Loucy (cell line): Measurements from ENCODE around the gene C22orf15.

Experiments
- H2AFZ ChIP-seq: fragments of 200-600 bp; sonication (generic); 2 replicates; pipeline ENCODE4 v1.6.0; 2016; ENCODE audit warnings: antibody characterized with exemption, mild to moderate bottlenecking, low read length, moderate library complexity
- H3F3A ChIP-seq: fragments of 200-600 bp; 2 replicates; pipeline ENCODE4 v1.6.0; 2016; ENCODE audit warnings: antibody characterized with exemption, low read depth, mild to moderate bottlenecking
- H3K27me3 ChIP-seq: fragments of 200-600 bp; sonication (generic); 2 replicates; pipeline ENCODE4 v1.6.1; 2014; ENCODE audit warnings: low read length, mild to moderate bottlenecking; ENCODE audit not compliant: insufficient read depth, poor library complexity, severe bottlenecking
- H3K36me3 ChIP-seq: fragments of 200-600 bp; sonication (generic); 2 replicates; pipeline ENCODE4 v1.6.1; 2016; ENCODE audit warnings: low read length; ENCODE audit not compliant: insufficient read depth
- H3K4me1 ChIP-seq: fragments of 200-600 bp; sonication (generic); 2 replicates; pipeline ENCODE4 v1.5.1; 2014; ENCODE audit warnings: low read length, mild to moderate bottlenecking; ENCODE audit not compliant: insufficient read depth, poor library complexity, severe bottlenecking
- H3K4me2 ChIP-seq: fragments of 200-600 bp; sonication (generic); 2 replicates; pipeline ENCODE4 v1.6.0; 2014; ENCODE audit warnings: antibody characterized with exemption, low read length, low read depth, mild to moderate bottlenecking; ENCODE audit not compliant: poor library complexity, severe bottlenecking
- H3K4me3 ChIP-seq: fragments of 200-600 bp; sonication (generic); 2 replicates; pipeline ENCODE4 v1.5.1; 2014; ENCODE audit warnings: low read length, mild to moderate bottlenecking, mixed read lengths; ENCODE audit not compliant: poor library complexity, severe bottlenecking
- H3K79me2 ChIP-seq: fragments of 200-600 bp; sonication (generic); 2 replicates; pipeline ENCODE4 v1.6.1; 2014; ENCODE audit warnings: low read length; ENCODE audit not compliant: insufficient read depth
- H3K9ac ChIP-seq: fragments of 200-600 bp; sonication (generic); 2 replicates; pipeline ENCODE4 v1.6.0; 2014; ENCODE audit warnings: mild to moderate bottlenecking, low read depth, low read length, moderate library complexity; ENCODE audit not compliant: poor library complexity, severe bottlenecking
- H3K9me2 ChIP-seq: fragments of 200-600 bp; sonication (generic); replicated peaks from 2 replicates; pipeline ENCODE4 v1.6.1; 2016; ENCODE audit warnings: low read depth, low read length, mixed read lengths
- H3K9me3 ChIP-seq: fragments of 200-600 bp; sonication (generic); 2 replicates; pipeline ENCODE4 v1.6.1; 2014; ENCODE audit warnings: mild to moderate bottlenecking, antibody characterized with exemption, low read length, low read depth; ENCODE audit not compliant: insufficient read depth
- H4K20me1 ChIP-seq: fragments of 200-600 bp; sonication (generic); 2 replicates; pipeline ENCODE4 v1.6.0; 2014; ENCODE audit warnings: antibody characterized with exemption, low read length, mild to moderate bottlenecking; ENCODE audit not compliant: insufficient read depth, poor library complexity, severe bottlenecking
- CTCF ChIP-seq: fragments of 200-600 bp; sonication (generic); conservative IDR thresholded peaks from 2 replicates; pipeline ENCODE4 v1.5.1; 2014; ENCODE audit warnings: mild to moderate bottlenecking, antibody characterized with exemption, low read length
- EZH2phosphoT487 ChIP-seq: fragments of 200-600 bp; IDR thresholded peaks from 2 replicates; pipeline ENCODE4 v1.6.1; 2018; ENCODE audit warnings: antibody characterized with exemption, mild to moderate bottlenecking, moderate library complexity, borderline replicate concordance

C22orf15 gene

GRCh38 chr22:23751441-23751996 lies 11.3 kb upstream of the C22orf15 start:
- Histone ChIP-seq H3K9me3 (no peaks in the 10 kb centered on the region), H3K36me3 (no peaks in the 10 kb centered on the region), H3K9me2 (no peaks in the 10 kb centered on the region), H3F3A (peaks cover 3% of the 10 kb centered on the region; the same call in 1 of the 2 replicates), H3K27me3 (no peaks in the 10 kb centered on the region), H3K9ac (peak overlapping the region; percentile 95), H3K79me2 (peaks cover 22% of the 10 kb centered on the region; the same call in 1 of the 2 replicates), H2AFZ (peak overlapping the region; percentile 89), H3K4me2 (peak overlapping the region; percentile 99), H4K20me1 (no peaks in the 10 kb centered on the region), H3K4me3 (peak overlapping the region; percentile 93), H3K4me1 (peaks cover 23% of the 10 kb centered on the region)
- TF ChIP-seq EZH2phosphoT487 (no peak), CTCF (no peak)

GRCh38 chr22:23752090-23752691 lies 10.6 kb upstream of the C22orf15 start:
- H4K20me1 ChIP-seq = no peaks in the 10 kb centered on the region
- H3K9me2 ChIP-seq = no peaks in the 10 kb centered on the region
- no peak overlapping the region for H3K9ac ChIP-seq
- no peak overlapping the region for H2AFZ ChIP-seq
- H3K9me3 ChIP-seq = no peaks in the 10 kb centered on the region
- H3K4me3 ChIP-seq = no peak overlapping the region
- peaks cover 16% of the 10 kb centered on the region; the same call in 1 of the 2 replicates for H3K79me2 ChIP-seq
- peaks cover 3% of the 10 kb centered on the region; the same call in 1 of the 2 replicates for H3F3A ChIP-seq
- no peaks in the 10 kb centered on the region for H3K27me3 ChIP-seq
- H3K4me1 ChIP-seq = peaks cover 30% of the 10 kb centered on the region
- no peaks in the 10 kb centered on the region for H3K36me3 ChIP-seq
- H3K4me2 ChIP-seq = peak overlapping the region; percentile 99
- TF ChIP-seq CTCF (no peak), EZH2phosphoT487 (no peak)

GRCh38 chr22:23752750-23753149 lies 10.0 kb upstream of the C22orf15 start:
- no peaks in the 10 kb centered on the region for H4K20me1 ChIP-seq
- H3K9ac ChIP-seq = no peak overlapping the region
- H3K9me2 ChIP-seq = no peaks in the 10 kb centered on the region
- H3K36me3 ChIP-seq = no peaks in the 10 kb centered on the region
- no peak overlapping the region for H2AFZ ChIP-seq
- peaks cover 3% of the 10 kb centered on the region; the same call in 1 of the 2 replicates for H3F3A ChIP-seq
- no peaks in the 10 kb centered on the region for H3K9me3 ChIP-seq
- H3K79me2 ChIP-seq = peaks cover 13% of the 10 kb centered on the region; the same call in 1 of the 2 replicates
- no peaks in the 10 kb centered on the region for H3K27me3 ChIP-seq
- peaks cover 35% of the 10 kb centered on the region for H3K4me1 ChIP-seq
- TF ChIP-seq EZH2phosphoT487 (no peak), CTCF (no peak)
- no peak overlapping the region for H3K4me3 ChIP-seq
- no peak overlapping the region for H3K4me2 ChIP-seq
